Activated T-cell treated with anti-CD3 and anti-CD28 coated beads, Interleukin-2, amount 50 U/mL, for 4 hours (primary cell): Measurements from ENCODE around the gene ZNF260. TPM values are rescaled to one million over a fixed set of nuclear protein-coding genes. Genes with fewer than 3 reads are reported as not detected.
"Not testable (repeated sequence)": the region's sequence is repeated elsewhere in the genome, so short reads cannot be mapped to it uniquely, and the experiment has no call there.

Source experiments
- ATAC-seq, 2 donors: fragments of 200-7000 bp; cut with Tn5 transposase; one replicate each; pipeline ENCODE4 v1.10.0; 2021
- DNase-seq: peaks from one replicate; pipeline ENCODE4 v3.0.0-alpha.2; 2020
- H3K27me3 Mint-ChIP-seq: one replicate; pipeline ENCODE4 v1.8.0; 2021; ENCODE audit warnings: low read depth, mixed read lengths
- H3K36me3 Mint-ChIP-seq: one replicate; pipeline ENCODE4 v1.8.0; 2022; ENCODE audit warnings: mixed read lengths; ENCODE audit not compliant: insufficient read depth
- H3K4me1 Mint-ChIP-seq: one replicate; pipeline ENCODE4 v1.8.0; 2021; ENCODE audit warnings: low read depth, mixed read lengths
- H3K4me3 Mint-ChIP-seq: one replicate; pipeline ENCODE4 v1.8.0; 2021; ENCODE audit warnings: mild to moderate bottlenecking, moderate library complexity, mixed read lengths
- H3K9me3 Mint-ChIP-seq: one replicate; pipeline ENCODE4 v1.8.0; 2021; ENCODE audit warnings: mixed read lengths
- total RNA-seq, 3 donors: library from RNA; stranded (reverse); gene quantifications; one replicate each; pipeline ENCODE4 v1.2.1, GENCODE V29; 2021

ZNF260 gene
- total RNA-seq, 3 donors from 2014 or later, result 2.6 to 7.1 (median 5.1) TPM

DNA sequence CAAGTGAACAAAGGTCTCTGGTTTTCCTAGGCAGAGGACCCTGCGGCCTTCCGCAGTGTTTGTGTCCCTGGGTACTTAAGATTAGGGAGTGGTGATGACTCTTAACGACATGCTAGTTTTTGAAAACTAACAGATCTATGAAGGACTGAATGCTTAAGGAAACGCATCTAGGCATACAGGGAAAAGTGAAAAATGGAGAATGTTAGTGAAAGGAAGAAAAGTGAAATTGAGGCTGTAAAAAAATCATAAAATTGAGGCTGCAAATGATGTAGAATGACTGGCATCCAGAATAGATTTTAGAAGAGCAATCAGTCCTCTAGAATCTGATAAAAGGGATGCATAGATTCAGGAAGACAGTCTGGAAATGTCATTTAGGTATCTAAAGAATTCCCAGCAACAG is 3.5 kb downstream of the ZNF260 start:
- Mint-ChIP-seq H3K4me3 (no peak overlapping the region), H3K9me3 (peaks cover 38% of the 10 kb centered on the region), H3K4me1 (peaks cover 19% of the 10 kb centered on the region), H3K27me3 (no peaks in the 10 kb centered on the region), H3K36me3 (peaks cover 52% of the 10 kb centered on the region)
- DNase-seq (no peak), ATAC-seq (no peak)

DNA sequence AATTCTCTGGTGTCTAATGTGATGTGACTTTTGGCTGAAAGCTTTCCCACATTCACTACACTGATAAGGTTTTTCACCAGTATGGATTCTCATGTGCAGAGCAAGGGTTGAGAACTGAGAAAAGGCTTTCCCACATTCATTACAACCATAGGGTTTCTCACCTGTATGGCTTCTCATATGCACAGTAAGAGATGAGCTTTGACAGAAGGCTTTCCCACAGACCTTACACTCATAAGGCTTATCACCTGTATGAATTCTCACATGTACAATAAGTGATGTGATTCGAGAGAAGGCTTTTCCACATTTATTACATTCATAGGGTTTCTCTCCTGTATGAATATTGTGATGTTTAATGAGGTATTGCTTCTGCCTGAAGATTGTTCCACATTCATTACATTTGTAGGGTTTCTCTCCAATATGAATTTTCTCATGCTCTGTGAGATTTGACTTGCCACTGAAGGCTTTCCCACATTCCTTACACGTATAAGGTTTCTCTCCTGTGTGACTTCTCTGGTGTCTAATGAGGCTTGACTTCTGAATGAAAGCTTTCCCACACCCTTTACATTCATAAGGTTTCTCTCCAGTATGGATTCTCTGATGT is 14.0 kb downstream of the ZNF260 start:
- peaks cover 56% of the 10 kb centered on the region for H3K9me3 Mint-ChIP-seq
- no peak overlapping the region for H3K4me3 Mint-ChIP-seq
- no peaks in the 10 kb centered on the region for H3K27me3 Mint-ChIP-seq
- no peak for DNase-seq
- ATAC-seq, result no peak
- peaks cover 43% of the 10 kb centered on the region for H3K36me3 Mint-ChIP-seq
- no peaks in the 10 kb centered on the region for H3K4me1 Mint-ChIP-seq

DNA sequence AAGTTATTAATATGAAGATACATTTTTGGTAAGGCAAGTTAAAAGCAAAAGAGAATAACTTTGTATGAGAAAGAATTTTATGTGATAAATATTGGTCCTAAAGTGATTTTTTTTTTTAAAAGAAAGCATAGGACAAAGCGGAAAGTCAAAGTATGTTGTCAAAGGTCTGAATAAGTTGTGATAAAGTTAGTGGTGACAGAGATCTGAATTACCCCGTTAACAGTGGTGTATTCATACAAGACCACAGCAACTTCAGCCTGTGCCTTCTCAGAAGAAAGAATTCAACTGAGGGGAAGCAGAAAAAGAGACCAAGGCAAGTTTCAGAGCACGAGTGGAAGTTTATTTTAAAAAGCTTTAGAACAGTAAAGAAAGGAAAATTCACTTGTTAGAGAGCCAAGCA is 19.7 kb downstream of the ZNF260 start:
- DNase-seq (no peak), ATAC-seq (no peak)
- Mint-ChIP-seq H3K4me3 (no peak overlapping the region), H3K4me1 (no peaks in the 10 kb centered on the region), H3K9me3 (peaks cover 29% of the 10 kb centered on the region), H3K36me3 (peaks cover 5% of the 10 kb centered on the region), H3K27me3 (no peaks in the 10 kb centered on the region)

DNA sequence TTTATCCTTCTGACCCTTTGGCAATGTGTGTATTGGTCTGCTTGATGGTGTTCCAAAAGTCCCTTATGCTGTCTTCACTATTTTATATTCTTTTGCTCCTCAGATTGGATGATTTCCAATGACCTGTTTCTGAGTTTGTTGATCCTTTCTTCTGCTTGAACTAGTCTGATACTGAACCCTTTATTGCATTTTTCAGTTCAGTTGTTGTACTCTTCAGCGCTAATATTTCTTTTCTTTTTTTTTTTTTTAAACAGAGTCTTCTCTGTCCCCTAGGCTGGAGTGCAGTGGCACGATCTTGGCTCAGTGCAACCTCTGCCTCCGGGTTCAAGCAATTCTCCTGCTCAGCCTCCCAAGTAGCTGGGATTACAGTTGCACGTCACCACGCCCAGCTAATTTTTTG is 26.1 kb downstream of the ZNF260 start:
- Mint-ChIP-seq H3K4me3 (no peak overlapping the region), H3K9me3 (peaks cover 30% of the 10 kb centered on the region), H3K27me3 (no peaks in the 10 kb centered on the region), H3K4me1 (no peaks in the 10 kb centered on the region), H3K36me3 (peaks cover 4% of the 10 kb centered on the region)
- ATAC-seq, result no peak
- no peak for DNase-seq

DNA sequence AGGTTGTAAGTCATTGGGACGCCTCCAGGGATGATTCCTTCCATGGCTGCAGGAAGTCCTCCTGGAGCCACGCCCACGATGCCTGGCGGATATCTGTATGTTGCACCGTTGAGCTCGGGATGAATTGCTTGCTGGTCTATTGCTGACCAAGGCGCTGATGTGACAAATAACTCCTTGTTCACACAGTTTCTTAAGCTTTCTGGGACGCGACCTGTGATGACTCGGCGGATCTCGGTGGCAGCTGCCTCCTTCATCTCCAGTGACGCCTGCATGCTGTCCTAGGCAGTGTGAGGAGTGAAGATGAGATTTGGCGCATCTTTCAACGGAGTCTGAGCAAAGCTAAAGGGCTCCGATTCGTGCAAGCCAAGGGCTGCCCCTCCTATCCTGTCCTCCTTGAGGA is 31.1 kb downstream of the ZNF260 start:
- no peaks in the 10 kb centered on the region for H3K27me3 Mint-ChIP-seq
- no peak overlapping the region for H3K4me3 Mint-ChIP-seq

DNA sequence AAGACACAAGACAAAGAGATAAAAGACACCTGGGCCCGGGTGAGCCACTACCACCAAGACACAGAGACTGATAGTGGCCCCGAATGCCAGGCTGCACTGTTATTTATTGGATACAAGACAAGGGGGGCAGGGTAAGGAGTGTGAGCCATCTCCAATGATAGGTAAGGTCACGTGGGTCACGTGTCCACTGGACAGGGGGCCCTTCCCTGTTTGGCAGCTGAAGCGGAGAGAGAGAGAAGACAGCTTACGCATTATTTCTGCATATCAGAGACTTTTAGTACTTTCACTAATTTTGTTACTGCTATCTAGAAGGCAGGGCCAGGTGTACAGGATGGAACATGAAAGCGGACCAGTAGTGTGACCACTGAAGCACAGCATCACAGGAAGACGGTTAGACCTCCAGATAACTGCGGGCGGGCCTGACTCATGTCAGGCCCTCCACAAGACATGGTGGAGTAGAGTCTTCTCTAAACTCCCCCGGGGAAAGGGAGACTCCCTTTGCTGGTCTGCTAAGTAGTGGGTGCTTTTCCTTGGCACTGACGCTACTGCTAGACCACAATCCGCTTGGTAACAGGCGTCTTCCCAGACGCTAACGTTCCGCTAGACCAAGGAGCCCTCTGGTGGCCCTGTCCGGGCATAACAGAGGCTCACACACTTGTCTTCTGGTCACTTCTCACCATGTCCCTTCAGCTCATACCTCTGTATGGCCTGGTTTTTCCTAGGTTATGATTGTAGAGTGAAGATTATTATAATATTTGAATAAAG is 35.2 kb downstream of the ZNF260 start:
- H3K4me1 Mint-ChIP-seq, result peaks cover 23% of the 10 kb centered on the region
- not testable (repeated sequence) for ATAC-seq

More for the DNA sequence above, 31.1 kb downstream of the ZNF260 start:
- DNase-seq (no peak), ATAC-seq (no peak)
- peaks cover 28% of the 10 kb centered on the region for H3K9me3 Mint-ChIP-seq
- H3K4me1 Mint-ChIP-seq, result no peaks in the 10 kb centered on the region
- peaks cover 2% of the 10 kb centered on the region for H3K36me3 Mint-ChIP-seq

DNA sequence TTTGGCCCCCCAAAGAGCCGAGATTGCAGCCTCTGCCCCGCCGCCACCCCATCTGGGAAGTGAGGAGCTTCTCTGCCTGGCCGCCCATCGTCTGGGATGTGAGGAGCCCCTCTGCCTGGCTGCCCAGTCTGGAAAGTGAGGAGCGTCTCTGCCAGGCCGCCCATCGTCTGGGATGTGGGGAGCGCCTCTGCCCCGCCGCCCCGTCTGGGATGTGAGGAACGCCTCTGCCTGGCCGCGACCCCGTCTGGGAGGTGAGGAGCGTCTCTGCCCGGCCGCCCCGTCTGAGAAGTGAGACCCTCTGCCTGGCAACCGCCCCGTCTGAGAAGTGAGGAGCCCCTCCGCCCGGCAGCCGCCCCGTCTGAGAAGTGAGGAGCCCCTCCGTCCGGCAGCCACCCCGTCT is 37.2 kb downstream of the ZNF260 start:
- H3K36me3 Mint-ChIP-seq, DNase-seq, H3K27me3 Mint-ChIP-seq, ATAC-seq: not testable (repeated sequence)
- peaks cover 30% of the 10 kb centered on the region for H3K4me1 Mint-ChIP-seq
- peak overlapping the region; percentile 93 for H3K4me3 Mint-ChIP-seq
- peaks cover 18% of the 10 kb centered on the region for H3K9me3 Mint-ChIP-seq

More for the DNA sequence above, 35.2 kb downstream of the ZNF260 start:
- not testable (repeated sequence) for DNase-seq, H3K27me3 Mint-ChIP-seq, H3K4me3 Mint-ChIP-seq, H3K36me3 Mint-ChIP-seq
- H3K9me3 Mint-ChIP-seq, result peaks cover 23% of the 10 kb centered on the region

DNA sequence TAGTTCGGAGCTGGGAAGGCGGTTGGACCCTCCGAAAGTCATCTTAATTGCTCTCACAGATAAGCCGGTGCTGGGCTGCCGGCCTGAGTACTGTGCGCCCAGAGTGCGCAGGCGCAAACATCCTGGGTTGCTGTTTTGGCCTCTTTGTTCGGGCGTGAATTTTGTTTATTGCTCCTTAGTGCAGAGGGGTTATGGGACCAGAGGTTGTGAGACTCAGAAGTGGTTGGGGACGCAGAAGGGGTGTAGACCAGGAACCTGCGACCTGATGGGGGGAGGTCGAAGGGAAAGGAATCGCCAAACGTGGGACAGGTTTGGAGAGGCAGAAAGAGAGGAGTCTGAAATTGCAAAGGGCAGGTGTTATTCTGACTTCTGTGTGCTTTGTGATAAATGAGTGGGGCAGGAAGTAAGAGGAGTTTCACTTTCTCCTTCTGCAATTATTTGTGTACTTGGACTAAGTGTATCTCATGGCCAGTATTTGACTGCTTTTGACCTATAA is 38.1 kb downstream of the ZNF260 start:
- DNase-seq, result peak; percentile 65
- Mint-ChIP-seq H3K9me3 (peaks cover 18% of the 10 kb centered on the region), H3K36me3 (peaks cover 9% of the 10 kb centered on the region), H3K4me1 (peaks cover 30% of the 10 kb centered on the region), H3K4me3 (peak overlapping the region; percentile 93), H3K27me3 (no peaks in the 10 kb centered on the region)
- peak; percentile 46 to 61 for ATAC-seq

- H3K27me3 Mint-ChIP-seq, result no peaks in the 10 kb centered on the region
- ATAC-seq, result peak; percentile 94 to 95
- DNase-seq, result peak; percentile 90
- peaks cover 18% of the 10 kb centered on the region for H3K9me3 Mint-ChIP-seq
- peaks cover 10% of the 10 kb centered on the region for H3K36me3 Mint-ChIP-seq
- H3K4me3 Mint-ChIP-seq, result peak within 1 kb of the TSS; percentile 93
- H3K4me1 Mint-ChIP-seq, result peaks cover 30% of the 10 kb centered on the region
Measured at GRCh38 chr19:36489118-36489919, 38.8 kb downstream of the ZNF260 start, which contains the start of gene ZNF566. Gene ZNF566 (minus strand): TSS chr19:36489561. CDS start chr19:36476557, 13,004 bp downstream.

DNA sequence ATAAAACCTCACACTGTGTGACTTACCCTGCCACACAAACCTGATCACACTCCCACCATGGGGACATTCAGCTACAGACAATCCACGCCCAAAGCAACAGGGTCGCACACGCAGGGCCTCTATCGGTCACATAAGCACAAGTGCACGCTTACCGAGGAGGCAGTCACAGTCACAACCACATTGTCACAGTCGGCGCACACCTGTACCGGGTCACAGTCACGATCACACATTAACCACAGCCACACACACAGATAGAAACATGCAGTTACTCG is 39.3 kb downstream of the ZNF260 start:
- peak; percentile 20 to 26 for ATAC-seq
- Mint-ChIP-seq H3K4me1 (peaks cover 30% of the 10 kb centered on the region), H3K36me3 (peaks cover 13% of the 10 kb centered on the region), H3K4me3 (peak overlapping the region; percentile 93), H3K9me3 (peaks cover 18% of the 10 kb centered on the region), H3K27me3 (no peaks in the 10 kb centered on the region)
- DNase-seq, result peak; percentile 38

DNA sequence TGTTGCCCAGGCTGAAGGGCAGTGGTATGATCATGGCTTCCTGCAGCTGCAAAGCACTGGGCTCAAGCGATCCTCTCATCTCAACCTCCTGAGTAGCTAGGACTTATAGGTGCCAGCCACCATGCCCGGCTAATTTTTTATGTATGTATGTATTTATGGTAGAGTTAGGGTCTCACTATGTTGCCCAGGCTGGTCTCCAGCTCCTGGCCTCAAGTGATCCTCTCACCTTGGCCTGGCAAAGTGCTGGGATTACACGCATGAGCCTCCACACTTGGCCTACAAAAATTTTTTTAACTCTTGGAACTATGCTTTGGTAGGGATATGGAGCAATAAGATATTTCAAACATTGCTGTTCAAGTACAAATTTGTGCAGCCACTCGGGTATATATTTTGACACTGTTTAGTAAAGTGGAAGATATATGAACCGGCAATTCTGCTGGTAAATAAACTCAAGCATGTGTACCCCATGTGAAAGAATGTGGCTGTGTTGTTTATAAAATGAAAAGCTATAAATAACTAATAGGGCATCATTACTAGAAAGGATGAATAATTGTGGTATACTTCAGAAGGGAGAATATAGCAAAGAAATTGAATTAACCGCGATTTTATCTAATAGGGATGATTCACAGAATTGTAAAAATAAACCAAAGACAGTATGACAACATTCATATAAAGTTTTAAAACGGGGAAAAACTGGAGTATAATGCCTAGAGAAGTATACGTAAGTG is 39.8 kb downstream of the ZNF260 start:
- Mint-ChIP-seq H3K27me3 (no peaks in the 10 kb centered on the region), H3K4me3 (peak overlapping the region; percentile 93), H3K9me3 (peaks cover 16% of the 10 kb centered on the region), H3K36me3 (peaks cover 14% of the 10 kb centered on the region), H3K4me1 (peaks cover 30% of the 10 kb centered on the region)
- ATAC-seq (no peak), DNase-seq (no peak)

DNA sequence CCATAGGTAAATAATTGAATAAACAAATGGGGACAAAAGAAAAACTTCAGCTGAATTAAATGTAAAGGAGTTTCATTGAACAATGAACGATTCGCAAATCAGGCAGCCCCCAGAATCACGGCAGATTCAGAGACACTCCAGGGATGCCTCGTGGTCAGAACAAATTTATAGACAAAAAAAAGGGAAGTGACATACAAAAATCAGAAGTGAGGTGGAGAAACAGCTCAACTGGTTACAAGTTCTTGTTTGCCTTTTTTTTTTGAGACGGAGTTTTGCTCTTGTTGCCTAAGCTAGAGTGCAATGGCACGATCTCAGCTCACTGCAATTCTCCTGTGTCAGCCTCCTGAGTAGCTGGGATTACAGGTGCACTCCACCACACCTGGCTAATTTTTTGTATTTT is 44.4 kb downstream of the ZNF260 start:
- no peak overlapping the region for H3K4me3 Mint-ChIP-seq
- no peak for ATAC-seq
- DNase-seq, result no peak
- no peaks in the 10 kb centered on the region for H3K27me3 Mint-ChIP-seq
- H3K36me3 Mint-ChIP-seq, result peaks cover 37% of the 10 kb centered on the region
- peaks cover 15% of the 10 kb centered on the region for H3K4me1 Mint-ChIP-seq
- H3K9me3 Mint-ChIP-seq, result peaks cover 18% of the 10 kb centered on the region

DNA sequence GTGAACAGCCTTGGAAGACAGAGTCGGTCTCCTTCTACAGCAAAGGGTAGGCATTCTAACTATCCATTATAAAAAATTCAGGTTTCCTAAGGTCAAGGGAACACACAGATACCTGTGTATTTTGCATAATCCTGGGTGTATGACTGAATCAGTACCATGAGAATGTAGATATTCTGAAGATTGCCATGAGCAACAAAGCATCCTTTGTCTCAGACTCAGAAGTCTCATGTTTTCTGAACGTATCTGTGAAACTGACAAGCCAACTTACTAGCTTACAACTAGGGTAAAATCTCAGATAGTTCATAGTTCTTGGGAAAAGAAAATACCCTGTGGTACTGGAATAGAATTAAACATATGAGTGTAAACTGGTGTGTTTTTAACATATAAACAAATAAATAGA is 45.2 kb downstream of the ZNF260 start:
- ATAC-seq, result no peak
- Mint-ChIP-seq H3K36me3 (peaks cover 42% of the 10 kb centered on the region), H3K4me1 (peaks cover 7% of the 10 kb centered on the region), H3K9me3 (peaks cover 22% of the 10 kb centered on the region), H3K4me3 (no peak overlapping the region), H3K27me3 (no peaks in the 10 kb centered on the region)
- no peak for DNase-seq
